Ovary (tissue), 9 donors: Measurements from ENCODE around the gene NOP53. TPM values are rescaled to one million over a fixed set of nuclear protein-coding genes. Genes with fewer than 3 reads are reported as not detected.

Experiments used
- DNase-seq, 5 donors: peaks; one replicate each; pipeline ENCODE4 v3.0.0-alpha.2; 2019 to 2020
- H3K27ac ChIP-seq, 2 donors: fragments of 200-600 bp; one replicate each; pipeline versions ENCODE4 v1.5.1 to v1.8.0; 2019 to 2022
- H3K27me3 ChIP-seq: fragments of 200-600 bp; one replicate; pipeline ENCODE4 v1.8.0; 2022
- H3K36me3 ChIP-seq: fragments of 200-600 bp; sonication (generic); one replicate; pipeline ENCODE4 v1.5.1; 2019
- H3K4me1 ChIP-seq: one replicate; pipeline ENCODE4 v1.8.1; 2013; ENCODE audit warnings: mild to moderate bottlenecking, moderate library complexity; ENCODE audit not compliant: insufficient read depth
- H3K4me3 ChIP-seq: fragments of 200-600 bp; sonication (generic); one replicate; pipeline ENCODE4 v1.5.1; 2017
- H3K9me3 ChIP-seq, 2 donors: fragments of 200-600 bp in 1 of 2; sonication (generic) in 1 of 2; one replicate each; pipeline versions ENCODE4 v1.5.1 to v1.8.1; 2013 to 2019; ENCODE audit warnings: mild to moderate bottlenecking in 1 of 2, moderate library complexity in 1 of 2
- EP300 ChIP-seq: sonication (generic); formaldehyde crosslinking; IDR thresholded peaks from one replicate; pipeline ENCODE4 v1.6.1; 2017; ENCODE audit warnings: antibody characterized with exemption
- POLR2A ChIP-seq: fragments of 450-650 bp; IDR thresholded peaks from one replicate; pipeline ENCODE4 v1.6.1; 2017; ENCODE audit warnings: antibody characterized with exemption, mild to moderate bottlenecking, moderate library complexity
- WGBS, 3 donors: extraction: QIAGEN DNeasy Blood & Tissue Kit in 1 of 3; methylation state at CpG; one replicate each; pipeline versions ENCODE4 v1.1.5 to v1.1.7; 2013 to 2017; 5-methylcytosine and 5-hydroxymethylcytosine counted together
- intact Hi-C, 4 donors: fragments of 100-400 bp; cut with DNase I; formaldehyde crosslinking; loops; one replicate each; pipeline versions ENCODE4 v1.11.0 to v1.15.1; 2022 to 2023
- polyA plus RNA-seq, 2 donors: library from polyadenylated mRNA; stranded (reverse); fragments of 200-250 nt in 1 of 2; fragments of 350-450 nt in 1 of 2; fragmentation: Illumina TruSeq in 1 of 2; extraction: RNeasy Lipid Tissue Mini Kit (QIAGEN cat#74804) in 1 of 2; gene quantifications; one replicate each; pipeline ENCODE4 v1.2.3, GENCODE V29; 2013 to 2014
- total RNA-seq, 7 donors: library from RNA; depleted of rRNA in 2 of 7; stranded (reverse); fragments of >200 nt in 2 of 7; fragmentation: NEBNext Ultra II Directional in 3 of 7; extraction: Animal tissue kit (Norgen Biotek cat#: 25700) in 3 of 7; gene quantifications; one replicate each; pipeline versions ENCODE4 v1.1.0 to v1.2.4, GENCODE V29; 2016 to 2023
- TF ChIP-seq, protein P1 (sequence below), 3 donors: fragments of 450-650 bp in 2 of 3; fragments of 200-600 bp in 1 of 3; IDR thresholded peaks; one replicate each; pipeline versions ENCODE4 v1.5.1 to v1.8.0; 2016 to 2022; ENCODE audit warnings: antibody characterized with exemption in 3 of 3, mild to moderate bottlenecking in 1 of 3
- donor health status: DM: no; HTN: no; CAD: no; lungs with moderate emphysema.
- donor health status: DM: no; HTN: no; CAD: no.
- donor health status: Bipolar disorder and iron deficiency.
- donor health status: DM: yes; HTN: yes; CAD: no.
- donor health status: DM: no; HTN: no; CAD: no.
- donor health status: DM: yes; HTN: yes; CAD: no.

The NOP53 gene
- total and polyA plus RNA-seq, 9 donors, result 591 to 1,198 (median 727) TPM

DNA sequence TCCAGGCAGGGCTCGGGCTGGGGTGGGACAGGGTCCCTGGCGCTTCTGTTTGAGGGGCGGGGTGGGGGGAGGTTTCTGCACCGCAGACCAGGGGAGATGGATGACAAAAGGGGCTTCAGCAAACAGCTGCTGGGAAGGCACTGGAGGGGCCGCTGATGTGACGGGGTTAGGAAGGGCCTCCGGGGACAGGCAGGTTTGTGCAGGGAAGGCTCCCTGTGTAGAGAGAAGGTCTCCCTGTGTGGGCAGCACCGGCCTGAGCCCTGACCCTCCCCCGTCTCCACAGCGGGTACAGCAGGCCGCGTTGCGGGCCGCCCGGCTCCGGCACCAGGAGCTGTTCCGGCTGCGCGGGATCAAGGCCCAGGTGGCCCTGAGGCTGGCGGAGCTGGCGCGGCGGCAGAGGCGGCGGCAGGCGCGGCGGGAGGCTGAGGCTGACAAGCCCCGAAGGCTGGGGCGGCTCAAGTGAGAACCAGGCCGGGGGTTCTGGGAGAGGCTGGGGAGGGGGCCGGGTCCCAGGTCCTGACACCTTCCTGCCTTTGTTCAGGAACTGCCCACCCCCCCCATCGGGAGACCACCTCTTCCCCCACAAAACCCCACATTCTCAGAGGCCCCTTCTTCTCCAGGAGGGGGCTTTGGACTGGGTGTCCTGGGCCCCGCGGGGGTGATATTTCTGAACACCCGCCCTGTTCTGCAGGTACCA, 9.9 kb downstream of the NOP53 start:
- 85 to 91% (median 87%) methylated on average over 32 to 36 of the region's 36 CpGs for WGBS, 3 donors
- intact Hi-C loops, result no loop called here
- no peak overlapping the region for H3K27ac ChIP-seq
- H3K9me3 ChIP-seq, result no peaks in the 10 kb centered on the region
- no peak for DNase-seq
- H3K36me3 ChIP-seq, result no peaks in the 10 kb centered on the region
- no peaks in the 10 kb centered on the region for H3K27me3 ChIP-seq
- H3K4me1 ChIP-seq, result no peaks in the 10 kb centered on the region
- no peak for TF ChIP-seq EP300
- TF ChIP-seq POLR2A, result no peak
- TF ChIP-seq, protein P1, sequence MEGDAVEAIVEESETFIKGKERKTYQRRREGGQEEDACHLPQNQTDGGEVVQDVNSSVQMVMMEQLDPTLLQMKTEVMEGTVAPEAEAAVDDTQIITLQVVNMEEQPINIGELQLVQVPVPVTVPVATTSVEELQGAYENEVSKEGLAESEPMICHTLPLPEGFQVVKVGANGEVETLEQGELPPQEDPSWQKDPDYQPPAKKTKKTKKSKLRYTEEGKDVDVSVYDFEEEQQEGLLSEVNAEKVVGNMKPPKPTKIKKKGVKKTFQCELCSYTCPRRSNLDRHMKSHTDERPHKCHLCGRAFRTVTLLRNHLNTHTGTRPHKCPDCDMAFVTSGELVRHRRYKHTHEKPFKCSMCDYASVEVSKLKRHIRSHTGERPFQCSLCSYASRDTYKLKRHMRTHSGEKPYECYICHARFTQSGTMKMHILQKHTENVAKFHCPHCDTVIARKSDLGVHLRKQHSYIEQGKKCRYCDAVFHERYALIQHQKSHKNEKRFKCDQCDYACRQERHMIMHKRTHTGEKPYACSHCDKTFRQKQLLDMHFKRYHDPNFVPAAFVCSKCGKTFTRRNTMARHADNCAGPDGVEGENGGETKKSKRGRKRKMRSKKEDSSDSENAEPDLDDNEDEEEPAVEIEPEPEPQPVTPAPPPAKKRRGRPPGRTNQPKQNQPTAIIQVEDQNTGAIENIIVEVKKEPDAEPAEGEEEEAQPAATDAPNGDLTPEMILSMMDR (IDR thresholded peaks at IDR 0.05), result no peak
- no peak overlapping the region for H3K4me3 ChIP-seq

DNA sequence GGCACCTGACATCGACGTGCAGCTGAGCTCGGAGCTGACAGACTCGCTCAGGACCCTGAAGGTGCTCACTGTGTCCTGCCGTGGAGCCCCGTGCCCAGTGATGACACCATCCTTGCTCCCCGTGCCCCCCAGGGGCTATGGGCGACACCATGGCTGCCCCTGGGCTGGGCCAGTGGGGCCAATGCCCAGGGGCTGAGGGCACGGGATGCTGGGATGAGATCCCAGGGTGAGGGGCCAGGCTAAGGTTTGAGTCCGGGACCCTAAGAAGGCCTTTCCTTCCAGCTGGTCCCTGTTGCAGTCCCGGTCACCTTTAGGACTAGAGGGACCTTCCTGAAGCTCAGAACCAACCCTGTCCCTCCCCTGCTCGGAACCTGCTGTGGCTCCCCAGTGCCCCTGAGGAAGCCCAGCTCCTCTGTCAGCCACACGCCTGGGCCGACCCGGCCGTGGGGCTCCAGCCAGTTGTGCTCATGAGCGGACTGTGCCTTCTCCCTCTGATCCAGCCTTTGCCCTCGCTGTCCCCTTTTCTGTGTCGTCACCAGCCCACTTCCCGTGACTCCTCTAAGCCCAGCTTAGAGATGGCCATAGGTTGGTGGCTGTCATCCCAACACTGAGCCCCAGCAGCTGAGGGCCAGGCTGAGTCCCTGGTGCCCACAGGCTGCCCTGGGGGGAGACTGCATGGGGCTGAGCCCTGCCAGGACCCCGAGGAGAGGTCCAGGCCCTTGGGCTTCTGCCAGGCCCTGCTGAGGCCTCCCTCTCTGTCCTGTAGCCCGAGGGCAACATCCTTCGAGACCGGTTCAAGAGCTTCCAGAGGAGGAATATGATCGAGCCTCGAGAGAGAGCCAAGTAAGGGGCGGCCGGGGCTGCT, 10.6 kb downstream of the NOP53 start:
- no peaks in the 10 kb centered on the region for H3K36me3 ChIP-seq
- H3K27me3 ChIP-seq, result no peaks in the 10 kb centered on the region
- no peak for TF ChIP-seq POLR2A
- no peak overlapping the region for H3K4me3 ChIP-seq
- H3K4me1 ChIP-seq, result no peaks in the 10 kb centered on the region
- intact Hi-C loops, result no loop called here
- WGBS, 3 donors, result 84 to 89% (median 88%) methylated on average over 24 to 28 of the region's 28 CpGs
- no peaks in the 10 kb centered on the region for H3K9me3 ChIP-seq
- H3K27ac ChIP-seq, result no peak overlapping the region
- DNase-seq, result no peak

DNA sequence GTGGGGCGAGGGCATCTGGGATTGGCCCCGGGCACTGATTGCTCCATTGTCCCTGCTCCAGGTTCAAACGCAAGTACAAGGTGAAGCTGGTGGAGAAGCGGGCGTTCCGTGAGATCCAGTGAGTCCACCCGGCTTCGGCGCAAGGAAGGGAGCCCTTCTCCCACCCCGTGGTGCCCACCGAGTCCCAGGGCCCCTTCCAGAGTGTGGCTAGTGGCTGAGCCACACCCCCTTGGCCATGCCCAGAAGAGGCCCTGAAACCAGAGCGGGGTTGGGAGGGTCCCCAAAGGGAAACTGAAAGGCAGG, 11.2 kb downstream of the NOP53 start:
- 87 to 91% (median 89%) methylated on average over 12 of the region's 12 CpGs for WGBS, 3 donors
- H3K4me1 ChIP-seq, result no peaks in the 10 kb centered on the region
- no peaks in the 10 kb centered on the region for H3K36me3 ChIP-seq
- no peaks in the 10 kb centered on the region for H3K9me3 ChIP-seq
- H3K27ac ChIP-seq, result no peak overlapping the region
- DNase-seq, result no peak
- TF ChIP-seq EP300, result no peak
- TF ChIP-seq, protein P1 (IDR thresholded peaks at IDR 0.05), result no peak
- TF ChIP-seq POLR2A, result no peak
- intact Hi-C loops, result no loop called here
- no peak overlapping the region for H3K4me3 ChIP-seq
- H3K27me3 ChIP-seq, result no peaks in the 10 kb centered on the region

GRCh38 chr19:47756953-47757608, 11.7 kb downstream of the NOP53 start:
- 67 to 80% (median 76%) methylated on average over 21 to 22 of the region's 22 CpGs for WGBS, 3 donors
- H3K4me1 ChIP-seq, result no peaks in the 10 kb centered on the region
- TF ChIP-seq, protein P1 (IDR thresholded peaks at IDR 0.05), result no peak
- TF ChIP-seq POLR2A (no peak), EP300 (no peak)
- no peaks in the 10 kb centered on the region for H3K9me3 ChIP-seq
- H3K27me3 ChIP-seq, result no peaks in the 10 kb centered on the region
- intact Hi-C loops, result no loop called here
- no peaks in the 10 kb centered on the region for H3K36me3 ChIP-seq
- no peak overlapping the region for H3K27ac ChIP-seq
- DNase-seq, result no peak
- H3K4me3 ChIP-seq, result no peak overlapping the region
